IMR-90 (cell line): ENCODE measurements around the gene MALSU1. TPM values are rescaled to one million over a fixed set of nuclear protein-coding genes. Genes with fewer than 3 reads are reported as not detected.

Experiments used
- ATAC-seq: fragments of 200-7000 bp; cut with Tn5 transposase; 2 replicates; pipeline ENCODE4 v1.9.1; 2020; ENCODE audit warnings: low read depth, mild to moderate bottlenecking, moderate library complexity
- BruUV-seq: library from RNA; stranded (reverse); fragments of 400-500 nt; replicated peaks from 2 replicates; lab custom pipeline; 2021; lab: Mats Ljungman, UMichigan
- CTCF ChIA-PET: fragments of 300-600 bp; formaldehyde crosslinking; extraction: SDS; loops from one replicate; lab custom pipeline; 2021; ENCODE audit warnings: antibody characterized with exemption; lab: Yijun Ruan, JAX
- POLR2A ChIA-PET: fragments of 300-600 bp; sonication (Branson Sonifier 250); formaldehyde crosslinking; loops from one replicate; lab custom pipeline; 2022; ENCODE audit warnings: antibody characterized with exemption; ENCODE audit not compliant: unreplicated experiment; lab: Charles Lee
- DNase-seq: peaks from one replicate; pipeline ENCODE4 v3.0.0; 2013
- H2AFZ ChIP-seq: replicated peaks from 2 replicates; pipeline ENCODE3; 2013; ENCODE audit warnings: low read length, mild to moderate bottlenecking; ENCODE audit not compliant: poor library complexity
- H2AK5ac ChIP-seq: 2 replicates; pipeline ENCODE4 v1.6.1; 2013; ENCODE audit warnings: low read depth, low read length, inconsistent platforms
- H2AK9ac ChIP-seq: replicated peaks from 2 replicates; pipeline ENCODE3; 2013; ENCODE audit warnings: mild to moderate bottlenecking, low read depth, low read length, moderate library complexity; ENCODE audit not compliant: poor library complexity
- H2BK120ac ChIP-seq: 2 replicates; pipeline ENCODE4 v1.6.1; 2013; ENCODE audit warnings: low read depth, low read length, inconsistent platforms
- H2BK15ac ChIP-seq: 3 replicates; pipeline ENCODE4 v1.6.1; 2013; ENCODE audit warnings: low read depth, low read length, inconsistent platforms
- H2BK20ac ChIP-seq: 2 replicates; pipeline ENCODE4 v1.6.1; 2013; ENCODE audit warnings: low read depth, mild to moderate bottlenecking, inconsistent platforms, low read length, moderate library complexity
- H2BK5ac ChIP-seq: 2 replicates; pipeline ENCODE4 v1.6.1; 2013; ENCODE audit warnings: mild to moderate bottlenecking, low read depth, low read length, inconsistent platforms; ENCODE audit not compliant: poor library complexity, severe bottlenecking
- H3K14ac ChIP-seq: replicated peaks from 2 replicates; pipeline ENCODE4 v1.6.1; 2013; ENCODE audit warnings: low read depth, low read length, inconsistent platforms
- H3K18ac ChIP-seq: 2 replicates; pipeline ENCODE4 v1.6.1; 2013; ENCODE audit warnings: low read depth, low read length, control low read depth
- H3K23ac ChIP-seq: 2 replicates; pipeline ENCODE4 v1.6.1; 2013; ENCODE audit warnings: low read depth, low read length, inconsistent platforms
- H3K27ac ChIP-seq: 2 replicates; pipeline ENCODE4 v1.5.1; 2013; ENCODE audit warnings: mild to moderate bottlenecking, control low read depth, low read length; ENCODE audit not compliant: insufficient read depth
- H3K27me3 ChIP-seq: 2 replicates; pipeline ENCODE4 v1.6.1; 2013; ENCODE audit warnings: low read length; ENCODE audit not compliant: control insufficient read depth, insufficient read depth
- H3K36me3 ChIP-seq: 2 replicates; pipeline ENCODE4 v1.6.1; 2013; ENCODE audit warnings: low read length, mixed read lengths; ENCODE audit not compliant: control insufficient read depth, insufficient read depth
- H3K4ac ChIP-seq: 2 replicates; pipeline ENCODE4 v1.6.1; 2013; ENCODE audit warnings: low read depth, low read length, inconsistent platforms
- H3K4me1 ChIP-seq: 2 replicates; pipeline ENCODE4 v1.6.1; 2013; ENCODE audit warnings: low read length, mixed read lengths; ENCODE audit not compliant: control insufficient read depth, insufficient read depth
- H3K4me2 ChIP-seq: 2 replicates; pipeline ENCODE4 v1.6.1; 2013; ENCODE audit warnings: low read depth, mild to moderate bottlenecking, control low read depth, low read length, moderate library complexity
- H3K4me3 ChIP-seq: 2 replicates; pipeline ENCODE4 v1.5.1; 2013; ENCODE audit warnings: low read depth, mild to moderate bottlenecking, control low read depth, low read length, moderate library complexity; ENCODE audit not compliant: insufficient read depth
- H3K56ac ChIP-seq: 2 replicates; pipeline ENCODE4 v1.6.1; 2013; ENCODE audit warnings: low read length, inconsistent platforms; ENCODE audit not compliant: insufficient read depth; ENCODE audit errors: extremely low read depth
- H3K79me1 ChIP-seq, 2 experiments: 2 replicates each; pipeline ENCODE4 v1.6.1; 2013; ENCODE audit warnings: low read length in 2 of 2, inconsistent platforms in 1 of 2, low read depth in 1 of 2
- H3K9ac ChIP-seq: 2 replicates; pipeline ENCODE4 v1.6.1; 2013; ENCODE audit warnings: low read depth, low read length, control low read depth
- H3K9me1 ChIP-seq: 2 replicates; pipeline ENCODE4 v1.6.1; 2013; ENCODE audit warnings: low read length, inconsistent platforms; ENCODE audit not compliant: insufficient read depth
- H3K9me3 ChIP-seq: 2 replicates; pipeline ENCODE4 v1.6.1; 2013; ENCODE audit warnings: low read length; ENCODE audit not compliant: control insufficient read depth, insufficient read depth
- H4K20me1 ChIP-seq: 2 replicates; pipeline ENCODE4 v1.6.1; 2013; ENCODE audit warnings: low read length, inconsistent platforms; ENCODE audit not compliant: insufficient read depth
- H4K5ac ChIP-seq: 2 replicates; pipeline ENCODE4 v1.6.1; 2013; ENCODE audit warnings: mild to moderate bottlenecking, low read depth, low read length, control low read depth
- H4K8ac ChIP-seq, 2 experiments: 2 replicates each; pipeline ENCODE4 v1.6.1; 2013; ENCODE audit warnings: low read depth in 2 of 2, low read length in 2 of 2, control low read depth in 1 of 2, inconsistent platforms in 1 of 2
- H4K91ac ChIP-seq: 2 replicates; pipeline ENCODE4 v1.6.1; 2013; ENCODE audit warnings: low read depth, low read length, inconsistent platforms; ENCODE audit not compliant: insufficient read depth
- BHLHE40 ChIP-seq: fragments of 150-350 bp; IDR thresholded peaks from 2 replicates; pipeline ENCODE4 v1.6.1; 2016; ENCODE audit warnings: mild to moderate bottlenecking, low read depth, low read length
- FOS ChIP-seq: fragments of 150-350 bp; IDR thresholded peaks from 2 replicates; pipeline ENCODE4 v1.6.1; 2016; ENCODE audit warnings: low read depth, low read length
- MXI1 ChIP-seq: IDR thresholded peaks from 2 replicates; pipeline ENCODE4 v1.6.1; 2012; ENCODE audit warnings: low read depth, mild to moderate bottlenecking, low read length, moderate library complexity, borderline replicate concordance
- RCOR1 ChIP-seq: IDR thresholded peaks from 2 replicates; pipeline ENCODE4 v1.6.1; 2012; ENCODE audit warnings: mild to moderate bottlenecking, low read length, improper control_type of control experiment; ENCODE audit not compliant: insufficient replicate concordance
- RFX5 ChIP-seq: IDR thresholded peaks from 2 replicates; pipeline ENCODE4 v1.8.0; 2012; ENCODE audit warnings: low read depth, mild to moderate bottlenecking, low read length, moderate library complexity
- SMC3 ChIP-seq: fragments of 150-350 bp; IDR thresholded peaks from 2 replicates; pipeline ENCODE4 v1.6.1; 2016; ENCODE audit warnings: low read depth, mild to moderate bottlenecking, antibody characterized with exemption, low read length, moderate library complexity
- WGBS, 2 experiments: methylation state at CpG; one replicate each; pipeline versions ENCODE4 v1.1.5 to v1.1.7; 2013; ENCODE audit warnings: missing lambda C conversion rate in 2 of 2; ENCODE audit not compliant: insufficient read length in 1 of 2; ENCODE audit errors: extremely low coverage in 2 of 2; 5-methylcytosine and 5-hydroxymethylcytosine counted together
- dilution Hi-C: fragments of 300-500 bp; cut with HindIII; formaldehyde crosslinking; loops from one replicate; pipeline ENCODE4 v1.14.3; 2018; ENCODE audit warnings: low sequenced_read_pairs; ENCODE audit not compliant: unreplicated experiment
- in situ Hi-C: fragments of 300-500 bp; cut with MboI; formaldehyde crosslinking; loops from 3 replicates; pipeline ENCODE4 v1.14.3; 2019; ENCODE audit warnings: low sequenced_read_pairs, inconsistent platforms, mixed read lengths
- intact Hi-C: fragments of 100-400 bp; cut with micrococcal nuclease; formaldehyde crosslinking; loops from 2 replicates; pipeline ENCODE4 v1.10.0; 2022
- polyA plus RNA-seq, 3 experiments: library from polyadenylated mRNA; depleted of rRNA; stranded (reverse); fragments of >200 nt; gene quantifications; 2 replicates each; pipeline ENCODE4 v1.2.3, GENCODE V29; 2012; ENCODE audit warnings: low replicate concordance in 1 of 3
- total RNA-seq: library from RNA; depleted of rRNA; stranded (reverse); fragments of >200 nt; gene quantifications from 2 replicates; pipeline ENCODE4 v1.2.3, GENCODE V29; 2012
- TF ChIP-seq, protein P1 (sequence below): conservative IDR thresholded peaks from 2 replicates; pipeline ENCODE4 v1.5.1; 2012; ENCODE audit warnings: mild to moderate bottlenecking, low read depth, low read length, improper control_type of control experiment

Gene MALSU1
- total and polyA plus RNA-seq, 2 of the 4 experiments (the other 2 are of a cell fraction) = 30.5 to 36.0 TPM

DNA sequence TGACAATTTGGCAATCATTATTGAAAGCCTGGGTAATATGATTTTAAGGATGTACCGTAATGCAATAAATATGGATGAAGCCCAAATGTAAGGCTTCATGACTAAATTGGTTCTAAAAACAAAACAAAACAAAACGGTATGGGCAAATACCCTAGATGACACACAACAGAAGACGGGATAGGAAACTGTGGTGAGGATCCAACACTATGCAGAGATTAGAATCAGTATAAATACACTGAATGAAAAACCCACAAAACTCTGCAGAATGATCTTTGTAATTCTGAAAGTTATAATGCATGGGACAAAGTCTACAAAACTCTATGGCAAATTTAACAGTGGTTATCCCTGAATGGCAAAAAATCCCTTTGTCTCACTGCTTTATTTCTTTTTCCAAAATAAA is 57.6 kb downstream of the MALSU1 start:
- CTCF ChIA-PET = no interaction called here
- no CpG with 5 or more reads among the region's 3 CpGs for WGBS, 2 experiments
- dilution Hi-C loops = no loop called here

More for the DNA sequence above, 57.6 kb downstream of the MALSU1 start:
- no peak overlapping the region for H2AK9ac ChIP-seq
- no peak for ATAC-seq
- TF ChIP-seq SMC3 (no peak), FOS (no peak), RFX5 (no peak), BHLHE40 (no peak), MXI1 (no peak), RCOR1 (no peak)
- TF ChIP-seq, protein P1, sequence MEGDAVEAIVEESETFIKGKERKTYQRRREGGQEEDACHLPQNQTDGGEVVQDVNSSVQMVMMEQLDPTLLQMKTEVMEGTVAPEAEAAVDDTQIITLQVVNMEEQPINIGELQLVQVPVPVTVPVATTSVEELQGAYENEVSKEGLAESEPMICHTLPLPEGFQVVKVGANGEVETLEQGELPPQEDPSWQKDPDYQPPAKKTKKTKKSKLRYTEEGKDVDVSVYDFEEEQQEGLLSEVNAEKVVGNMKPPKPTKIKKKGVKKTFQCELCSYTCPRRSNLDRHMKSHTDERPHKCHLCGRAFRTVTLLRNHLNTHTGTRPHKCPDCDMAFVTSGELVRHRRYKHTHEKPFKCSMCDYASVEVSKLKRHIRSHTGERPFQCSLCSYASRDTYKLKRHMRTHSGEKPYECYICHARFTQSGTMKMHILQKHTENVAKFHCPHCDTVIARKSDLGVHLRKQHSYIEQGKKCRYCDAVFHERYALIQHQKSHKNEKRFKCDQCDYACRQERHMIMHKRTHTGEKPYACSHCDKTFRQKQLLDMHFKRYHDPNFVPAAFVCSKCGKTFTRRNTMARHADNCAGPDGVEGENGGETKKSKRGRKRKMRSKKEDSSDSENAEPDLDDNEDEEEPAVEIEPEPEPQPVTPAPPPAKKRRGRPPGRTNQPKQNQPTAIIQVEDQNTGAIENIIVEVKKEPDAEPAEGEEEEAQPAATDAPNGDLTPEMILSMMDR = no peak
- no peak overlapping the region for H3K4ac ChIP-seq
- no peak overlapping the region for H4K8ac ChIP-seq
- in situ Hi-C loops = no loop called here
- intact Hi-C loops = no loop called here
- H3K36me3 ChIP-seq = peaks cover 2% of the 10 kb centered on the region
- H2AK5ac ChIP-seq = no peak overlapping the region
- POLR2A ChIA-PET = interaction anchor here (0.5 kb wide), 1 partner anchor 111 kb away, joined by 4 read pairs; no protein-coding TSS in a partner anchor
- H4K5ac ChIP-seq = no peak overlapping the region
- H3K18ac ChIP-seq = no peak overlapping the region
- peaks cover 24 to 70% of the 10 kb centered on the region in 2 experiments for H3K79me1 ChIP-seq
- DNase-seq = no peak
- no peak overlapping the region for H2BK5ac ChIP-seq
- H2AFZ ChIP-seq = no peak overlapping the region
- H3K9me3 ChIP-seq = no peaks in the 10 kb centered on the region
- peaks cover 5% of the 10 kb centered on the region for H3K4me1 ChIP-seq
- H3K23ac ChIP-seq = no peak overlapping the region
- no peak overlapping the region for H3K14ac ChIP-seq
- H4K91ac ChIP-seq = no peak overlapping the region
- H2BK20ac ChIP-seq = no peak overlapping the region
- H3K9me1 ChIP-seq = peaks cover 8% of the 10 kb centered on the region
- no peak overlapping the region for H3K4me2 ChIP-seq
- H3K56ac ChIP-seq = no peak overlapping the region
- H3K27ac ChIP-seq = no peak overlapping the region
- no peak overlapping the region for H2BK120ac ChIP-seq
- no peak overlapping the region for H2BK15ac ChIP-seq
- peaks cover 15% of the 10 kb centered on the region; the same call in 1 of the 2 replicates for H4K20me1 ChIP-seq
- no peak overlapping the region for H3K4me3 ChIP-seq
- BruUV-seq = no TSS peak
- H3K27me3 ChIP-seq = no peaks in the 10 kb centered on the region
- no peak overlapping the region for H3K9ac ChIP-seq
